ENCODE measurements around the gene ZNF141.
A peak's percentile ranks its signal among the peaks of the same experiment; 100 is the strongest.

- TF ChIP-seq, protein P1, sequence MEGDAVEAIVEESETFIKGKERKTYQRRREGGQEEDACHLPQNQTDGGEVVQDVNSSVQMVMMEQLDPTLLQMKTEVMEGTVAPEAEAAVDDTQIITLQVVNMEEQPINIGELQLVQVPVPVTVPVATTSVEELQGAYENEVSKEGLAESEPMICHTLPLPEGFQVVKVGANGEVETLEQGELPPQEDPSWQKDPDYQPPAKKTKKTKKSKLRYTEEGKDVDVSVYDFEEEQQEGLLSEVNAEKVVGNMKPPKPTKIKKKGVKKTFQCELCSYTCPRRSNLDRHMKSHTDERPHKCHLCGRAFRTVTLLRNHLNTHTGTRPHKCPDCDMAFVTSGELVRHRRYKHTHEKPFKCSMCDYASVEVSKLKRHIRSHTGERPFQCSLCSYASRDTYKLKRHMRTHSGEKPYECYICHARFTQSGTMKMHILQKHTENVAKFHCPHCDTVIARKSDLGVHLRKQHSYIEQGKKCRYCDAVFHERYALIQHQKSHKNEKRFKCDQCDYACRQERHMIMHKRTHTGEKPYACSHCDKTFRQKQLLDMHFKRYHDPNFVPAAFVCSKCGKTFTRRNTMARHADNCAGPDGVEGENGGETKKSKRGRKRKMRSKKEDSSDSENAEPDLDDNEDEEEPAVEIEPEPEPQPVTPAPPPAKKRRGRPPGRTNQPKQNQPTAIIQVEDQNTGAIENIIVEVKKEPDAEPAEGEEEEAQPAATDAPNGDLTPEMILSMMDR (IDR thresholded peaks at IDR 0.05) = no peak
- TF ChIP-seq POLR2A (IDR thresholded peaks at IDR 0.05) = peak in 1 of 2 donors; percentile 41
Observed at GRCh38 chr4:337143-337931, at the start of gene ZNF141.

All from lower leg skin (tissue), 3 donors.